A673 (cell line): ENCODE data around the gene KRTAP10-4.

Experiments
- CTCF ChIP-seq: fragments of 300-800, 200-600 bp; sonication (generic); conservative IDR thresholded peaks from 2 replicates; pipeline ENCODE4 v1.5.1; 2017; ENCODE audit warnings: low read depth, mild to moderate bottlenecking, antibody characterized with exemption, low read length, moderate library complexity, mixed read lengths
- EZH2 ChIP-seq: fragments of 200-600 bp; sonication (generic); IDR thresholded peaks from 2 replicates; pipeline ENCODE4 v1.6.1; 2017; ENCODE audit warnings: borderline replicate concordance, low read depth, mild to moderate bottlenecking, mixed read lengths, antibody characterized with exemption, low read length; ENCODE audit not compliant: poor library complexity, severe bottlenecking

GRCh38 chr21:44582055-44582454 lies 8.5 kb downstream of the KRTAP10-4 start:
- no peak for TF ChIP-seq CTCF
- no peak for TF ChIP-seq EZH2
